ENCODE measurements around the gene BTBD2.

Gene BTBD2

DNA sequence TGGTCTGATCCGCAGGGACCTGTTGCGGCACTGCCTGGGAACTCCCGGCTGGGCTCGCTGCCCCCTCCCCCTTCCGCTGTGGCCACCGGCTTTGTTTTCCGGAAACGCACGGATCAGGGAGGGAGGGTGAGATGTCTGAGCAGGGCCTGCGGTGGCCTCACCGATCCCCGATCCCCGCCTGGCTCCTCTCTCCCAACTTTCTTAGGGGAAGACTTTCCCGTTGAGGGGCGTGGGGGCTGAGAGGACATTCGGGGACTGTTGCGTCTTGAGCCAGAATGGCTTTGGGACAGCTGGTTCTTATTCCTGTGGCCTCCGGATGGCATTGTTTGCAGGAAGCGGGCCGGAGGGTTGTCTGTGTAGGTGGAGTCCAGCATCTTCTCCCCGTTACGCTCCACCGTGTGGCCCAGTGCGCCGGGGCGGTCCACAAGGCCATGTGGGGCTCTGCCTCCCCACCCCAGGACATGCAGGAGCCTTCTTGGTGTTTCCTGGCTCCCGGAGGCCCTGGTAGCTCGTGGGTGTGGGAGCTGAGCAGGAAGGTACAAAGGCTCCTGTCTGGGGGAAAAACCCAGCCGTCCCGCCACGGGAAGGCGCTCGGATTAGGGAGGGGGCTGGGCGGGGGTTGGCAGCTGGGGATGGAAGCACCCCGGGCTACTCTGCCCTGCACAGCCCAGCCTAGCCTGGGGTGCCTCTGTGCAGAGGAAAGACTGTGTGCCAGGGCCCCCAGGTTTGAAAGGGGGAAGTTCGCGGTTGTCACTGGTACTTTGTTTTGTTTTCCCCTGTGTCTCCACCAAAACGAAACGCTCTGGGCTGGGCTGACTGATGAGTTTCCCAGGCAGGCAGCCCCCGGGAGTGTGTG lies 73.2 kb downstream of the BTBD2 start:
- Histone ChIP-seq H3K79me2 (ENCODE audit: insufficient read depth, low read length) (peaks cover 66% of the 10 kb centered on the region), H3K27me3 (ENCODE audit: insufficient read depth, low read length, poor library complexity, severe bottlenecking) (no peaks in the 10 kb centered on the region), H3K36me3 (ENCODE audit: insufficient read depth, low read length) (no peaks in the 10 kb centered on the region), H3K9ac (ENCODE audit: low read depth, low read length, poor library complexity, severe bottlenecking) (peak overlapping the region; percentile 79), H4K20me1 (ENCODE audit: insufficient read depth, low read length, poor library complexity, severe bottlenecking) (peaks cover 49% of the 10 kb centered on the region), H3F3A (ENCODE audit: low read depth) (no peaks in the 10 kb centered on the region; the same call in 1 of the 2 replicates), H3K9me2 (replicated peaks; ENCODE audit: low read depth, low read length) (no peaks in the 10 kb centered on the region), H3K4me1 (ENCODE audit: insufficient read depth, low read length, poor library complexity, severe bottlenecking) (peaks cover 24% of the 10 kb centered on the region), H3K4me2 (ENCODE audit: low read depth, low read length, poor library complexity, severe bottlenecking) (peak overlapping the region; percentile 94), H3K4me3 (ENCODE audit: low read length, poor library complexity, severe bottlenecking) (peak overlapping the region; percentile 80), H3K9me3 (ENCODE audit: insufficient read depth, low read depth, low read length) (no peaks in the 10 kb centered on the region), H2AFZ (ENCODE audit: low read length) (peak overlapping the region; percentile 24; the same call in 1 of the 2 replicates)
- TF ChIP-seq EZH2phosphoT487 (IDR thresholded peaks at IDR 0.05; ENCODE audit: borderline replicate concordance): no peak
- TF ChIP-seq CTCF (conservative IDR thresholded peaks at IDR 0.05; ENCODE audit: low read length): no peak

DNA sequence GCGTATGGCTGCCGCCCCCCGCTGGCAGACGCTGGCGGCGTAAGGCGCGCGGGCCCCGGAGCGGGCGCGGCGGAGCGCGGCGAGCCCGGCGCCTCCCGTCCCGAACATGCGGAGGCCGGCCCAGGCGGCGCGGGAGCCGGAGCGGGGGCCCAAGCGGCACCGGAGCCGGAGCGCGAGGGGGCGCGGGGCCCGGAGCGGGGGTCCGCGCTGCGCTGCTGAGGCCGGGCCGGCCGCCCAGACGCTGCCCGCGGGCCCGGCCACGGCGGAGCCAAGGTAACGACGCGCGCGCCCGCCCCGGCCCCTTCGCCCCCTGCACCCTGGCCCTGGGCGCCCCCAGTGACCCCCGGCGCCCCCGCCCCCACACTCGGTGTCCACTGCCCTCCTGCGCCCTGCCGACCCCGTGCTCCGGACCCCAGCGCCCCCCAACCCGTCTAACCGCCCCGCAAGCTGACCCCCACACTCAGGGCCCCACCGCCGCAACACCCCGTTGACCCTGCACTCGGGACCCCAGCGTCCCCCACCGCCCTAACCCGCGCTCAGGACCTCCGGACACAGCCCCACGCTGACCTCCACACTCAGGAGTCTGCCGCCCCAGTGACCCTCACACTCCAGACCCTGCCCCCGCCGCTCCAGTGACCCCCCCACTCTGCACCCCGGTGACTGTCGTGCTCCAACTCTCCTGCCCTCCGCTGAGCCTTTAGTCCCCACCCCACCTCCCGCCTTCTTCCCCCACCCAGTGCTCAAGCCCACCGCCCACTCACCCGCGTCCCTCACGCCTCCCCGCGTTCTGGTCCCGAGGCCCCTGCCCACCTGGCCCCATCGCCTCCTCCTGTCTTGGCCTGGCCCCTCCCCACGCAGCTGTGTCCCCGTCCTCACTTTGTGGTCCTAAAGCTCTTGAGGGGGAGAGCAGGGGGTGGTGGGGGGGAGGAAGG lies 74.1 kb downstream of the BTBD2 start, which contains the start of gene CSNK1G2:
Gene CSNK1G2, plus strand, starts transcription at position 27 of the 932 bp plus-strand sequence. CDS start 28,601 bp downstream, outside the sequence.
- Histone ChIP-seq H2AFZ (ENCODE audit: low read length) (peak within 1 kb of the TSS; percentile 54), H3K4me1 (ENCODE audit: insufficient read depth, low read length, poor library complexity, severe bottlenecking) (peaks cover 24% of the 10 kb centered on the region), H3K4me2 (ENCODE audit: low read depth, low read length, poor library complexity, severe bottlenecking) (peak within 1 kb of the TSS; percentile 94), H3K27me3 (ENCODE audit: insufficient read depth, low read length, poor library complexity, severe bottlenecking) (no peaks in the 10 kb centered on the region), H3F3A (ENCODE audit: low read depth) (no peaks in the 10 kb centered on the region; the same call in 1 of the 2 replicates), H3K36me3 (ENCODE audit: insufficient read depth, low read length) (no peaks in the 10 kb centered on the region), H3K9ac (ENCODE audit: low read depth, low read length, poor library complexity, severe bottlenecking) (peak within 1 kb of the TSS; percentile 84), H4K20me1 (ENCODE audit: insufficient read depth, low read length, poor library complexity, severe bottlenecking) (peaks cover 43% of the 10 kb centered on the region), H3K4me3 (ENCODE audit: low read length, poor library complexity, severe bottlenecking) (peak within 1 kb of the TSS; percentile 86), H3K9me3 (ENCODE audit: insufficient read depth, low read depth, low read length) (no peaks in the 10 kb centered on the region), H3K9me2 (replicated peaks; ENCODE audit: low read depth, low read length) (no peaks in the 10 kb centered on the region), H3K79me2 (ENCODE audit: insufficient read depth, low read length) (peaks cover 59% of the 10 kb centered on the region)
- TF ChIP-seq CTCF (conservative IDR thresholded peaks at IDR 0.05; ENCODE audit: low read length) (no peak), EZH2phosphoT487 (IDR thresholded peaks at IDR 0.05; ENCODE audit: borderline replicate concordance) (no peak)

DNA sequence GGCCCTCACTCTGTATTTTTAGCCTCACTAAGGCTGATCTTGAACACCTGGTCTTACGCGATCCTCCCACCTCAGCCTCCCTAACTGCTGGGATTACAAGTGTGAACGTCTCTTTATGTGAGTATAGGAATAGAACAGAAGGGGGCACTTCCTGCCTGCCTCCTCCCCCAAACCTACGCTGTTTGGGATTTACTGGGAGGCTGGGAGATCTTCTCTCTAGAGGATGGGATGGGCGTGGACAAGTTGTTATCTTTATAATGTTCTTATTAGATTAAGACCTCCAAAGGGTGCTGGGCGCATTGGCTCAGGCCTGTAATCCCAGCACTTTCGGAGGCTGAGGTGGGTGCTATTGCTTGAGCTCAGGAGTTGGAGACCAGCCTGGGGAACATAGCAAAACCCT lies 77.4 kb downstream of the BTBD2 start:
- H3K4me1 ChIP-seq (ENCODE audit: insufficient read depth, low read length, poor library complexity, severe bottlenecking): peaks cover 11% of the 10 kb centered on the region
- no peaks in the 10 kb centered on the region; the same call in 1 of the 2 replicates for H3F3A ChIP-seq (ENCODE audit: low read depth)
- no peak overlapping the region for H2AFZ ChIP-seq (ENCODE audit: low read length)
- TF ChIP-seq CTCF (conservative IDR thresholded peaks at IDR 0.05; ENCODE audit: low read length) (no peak), EZH2phosphoT487 (IDR thresholded peaks at IDR 0.05; ENCODE audit: borderline replicate concordance) (no peak)
- H3K9ac ChIP-seq (ENCODE audit: low read depth, low read length, poor library complexity, severe bottlenecking): no peak overlapping the region
- H3K9me2 ChIP-seq (replicated peaks; ENCODE audit: low read depth, low read length): no peaks in the 10 kb centered on the region
- H3K4me3 ChIP-seq (ENCODE audit: low read length, poor library complexity, severe bottlenecking): no peak overlapping the region
- H3K9me3 ChIP-seq (ENCODE audit: insufficient read depth, low read depth, low read length): no peaks in the 10 kb centered on the region
- peaks cover 12% of the 10 kb centered on the region for H4K20me1 ChIP-seq (ENCODE audit: insufficient read depth, low read length, poor library complexity, severe bottlenecking)
- H3K79me2 ChIP-seq (ENCODE audit: insufficient read depth, low read length): peaks cover 28% of the 10 kb centered on the region
- no peaks in the 10 kb centered on the region for H3K27me3 ChIP-seq (ENCODE audit: insufficient read depth, low read length, poor library complexity, severe bottlenecking)
- H3K4me2 ChIP-seq (ENCODE audit: low read depth, low read length, poor library complexity, severe bottlenecking): no peak overlapping the region
- no peaks in the 10 kb centered on the region for H3K36me3 ChIP-seq (ENCODE audit: insufficient read depth, low read length)

All from Loucy (cell line).